Measurements from ENCODE around the gene IL9R.
"Not testable (repeated sequence)": the region's sequence is repeated elsewhere in the genome, so short reads cannot be mapped to it uniquely, and the experiment has no call there.

The IL9R gene

DNA sequence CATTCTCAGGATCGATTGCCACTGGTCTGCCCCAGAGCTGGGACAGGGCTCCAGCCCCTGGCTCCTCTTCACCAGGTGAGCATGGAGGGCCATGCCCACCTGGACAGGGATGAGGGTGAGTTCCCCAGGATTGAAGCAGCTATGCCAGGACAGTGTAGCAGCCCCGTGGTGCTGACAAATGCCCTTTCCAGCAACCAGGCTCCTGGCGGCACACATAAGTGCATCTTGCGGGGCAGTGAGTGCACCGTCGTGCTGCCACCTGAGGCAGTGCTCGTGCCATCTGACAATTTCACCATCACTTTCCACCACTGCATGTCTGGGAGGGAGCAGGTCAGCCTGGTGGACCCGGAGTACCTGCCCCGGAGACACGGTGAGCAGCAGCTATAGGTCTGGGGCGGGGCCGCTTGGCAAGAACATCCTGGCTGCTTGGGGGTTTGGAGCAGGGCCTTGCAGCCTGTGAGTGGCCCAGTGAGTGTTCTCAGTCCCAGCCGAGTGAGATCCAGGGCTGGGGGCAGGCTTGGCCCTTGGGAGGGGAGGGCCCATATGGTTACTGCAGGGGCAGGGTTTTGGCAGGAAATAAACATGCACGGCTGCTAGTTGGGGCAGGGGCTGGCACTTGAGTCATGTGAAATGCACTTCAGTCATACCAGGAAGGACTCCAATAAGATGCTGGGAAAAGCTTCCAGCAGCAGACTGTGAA, 6.1 kb downstream of the IL9R start:
- no peak overlapping the region for H3K4me3 ChIP-seq (ENCODE audit: low read depth, low read length)

DNA sequence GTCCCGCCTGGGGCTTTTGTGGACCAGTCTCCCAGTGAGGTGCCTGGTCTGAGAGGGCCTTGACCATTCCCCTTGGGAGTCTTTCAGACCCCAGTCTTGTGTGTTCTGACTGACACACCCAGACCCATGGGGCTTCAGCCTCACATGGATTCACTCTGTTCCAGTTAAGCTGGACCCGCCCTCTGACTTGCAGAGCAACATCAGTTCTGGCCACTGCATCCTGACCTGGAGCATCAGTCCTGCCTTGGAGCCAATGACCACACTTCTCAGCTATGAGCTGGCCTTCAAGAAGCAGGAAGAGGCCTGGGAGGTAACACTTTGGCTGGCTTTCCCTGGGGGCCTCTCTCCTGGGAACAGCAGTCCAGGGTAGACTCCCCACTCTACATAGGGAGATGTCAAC, 6.8 kb downstream of the IL9R start:
- H3K4me3 ChIP-seq (ENCODE audit: low read depth, low read length), result no peak overlapping the region
- TF ChIP-seq CTCF (IDR thresholded peaks at IDR 0.05; ENCODE audit: borderline replicate concordance, insufficient read depth, low read depth, low read length), result no peak

More for the DNA sequence above, 6.1 kb downstream of the IL9R start:
- no peak for TF ChIP-seq CTCF (IDR thresholded peaks at IDR 0.05; ENCODE audit: borderline replicate concordance, insufficient read depth, low read depth, low read length)

- no peak for TF ChIP-seq CTCF (IDR thresholded peaks at IDR 0.05; ENCODE audit: borderline replicate concordance, insufficient read depth, low read depth, low read length)
- no peak overlapping the region for H3K4me3 ChIP-seq (ENCODE audit: low read depth, low read length)
These were observed 7.2 kb downstream of the IL9R start for GRCh38 chrX:156004740-156005139.

DNA sequence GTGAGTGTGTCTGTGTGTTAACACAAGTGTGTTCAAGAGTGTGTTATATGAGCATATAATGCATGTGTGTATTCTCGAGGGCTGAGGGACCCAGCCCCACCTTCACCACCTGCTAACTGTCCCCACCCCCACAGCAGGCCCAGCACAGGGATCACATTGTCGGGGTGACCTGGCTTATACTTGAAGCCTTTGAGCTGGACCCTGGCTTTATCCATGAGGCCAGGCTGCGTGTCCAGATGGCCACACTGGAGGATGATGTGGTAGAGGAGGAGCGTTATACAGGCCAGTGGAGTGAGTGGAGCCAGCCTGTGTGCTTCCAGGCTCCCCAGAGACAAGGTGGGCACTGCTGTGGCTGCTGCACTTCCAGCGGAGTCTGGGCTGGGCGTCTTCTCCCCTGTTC, 7.6 kb downstream of the IL9R start:
- H3K4me3 ChIP-seq (ENCODE audit: low read depth, low read length), result no peak overlapping the region
- TF ChIP-seq CTCF (IDR thresholded peaks at IDR 0.05; ENCODE audit: borderline replicate concordance, insufficient read depth, low read depth, low read length), result no peak

GRCh38 chrX:156006468-156006867, 9.0 kb downstream of the IL9R start:
- H3K4me3 ChIP-seq (ENCODE audit: low read depth, low read length), result not testable (repeated sequence)

DNA sequence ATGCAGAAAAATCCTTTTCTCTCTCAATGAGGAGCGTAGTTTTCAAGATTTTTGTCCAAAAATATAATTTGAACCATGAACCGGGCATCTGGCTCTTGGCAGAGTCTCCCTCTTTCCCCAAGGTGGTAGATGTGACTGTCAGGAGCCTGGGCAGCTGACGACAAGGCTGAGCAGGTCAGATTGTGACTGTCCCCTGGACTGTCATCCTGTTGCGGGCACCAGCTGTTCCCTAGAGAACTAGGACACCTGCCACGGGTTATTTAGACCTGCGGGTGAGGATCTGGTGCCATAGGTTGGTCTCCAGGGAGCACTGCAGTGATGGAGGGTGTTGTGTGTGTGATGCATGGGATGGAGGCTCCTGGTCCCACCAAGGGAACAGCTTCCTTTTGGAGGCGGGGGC, 10.9 kb downstream of the IL9R start:
- not testable (repeated sequence) for H3K4me3 ChIP-seq (ENCODE audit: low read depth, low read length)

GRCh38 chrX:156008915-156009314, 11.4 kb downstream of the IL9R start:
- TF ChIP-seq CTCF (IDR thresholded peaks at IDR 0.05; ENCODE audit: borderline replicate concordance, insufficient read depth, low read depth, low read length), result no peak

DNA sequence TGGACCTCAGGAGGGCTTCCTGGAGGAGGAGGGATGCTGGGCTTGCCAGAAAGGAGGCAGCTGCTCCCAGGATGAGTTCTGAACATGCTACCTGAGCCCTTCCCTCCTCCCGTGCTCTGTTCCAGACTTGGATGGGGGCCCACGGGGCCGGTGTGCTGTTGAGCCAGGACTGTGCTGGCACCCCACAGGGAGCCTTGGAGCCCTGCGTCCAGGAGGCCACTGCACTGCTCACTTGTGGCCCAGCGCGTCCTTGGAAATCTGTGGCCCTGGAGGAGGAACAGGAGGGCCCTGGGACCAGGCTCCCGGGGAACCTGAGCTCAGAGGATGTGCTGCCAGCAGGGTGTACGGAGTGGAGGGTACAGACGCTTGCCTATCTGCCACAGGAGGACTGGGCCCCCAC, 12.2 kb downstream of the IL9R start:
- not testable (repeated sequence) for H3K4me3 ChIP-seq (ENCODE audit: low read depth, low read length)

More at GRCh38 chrX:156008915-156009314, 11.4 kb downstream of the IL9R start:
- H3K4me3 ChIP-seq (ENCODE audit: low read depth, low read length), result no peak overlapping the region

- H3K4me3 ChIP-seq (ENCODE audit: low read depth, low read length), result not testable (repeated sequence)
These were observed 15.9 kb downstream of the IL9R start for GRCh38 chrX:156013286-156013953.

DNA sequence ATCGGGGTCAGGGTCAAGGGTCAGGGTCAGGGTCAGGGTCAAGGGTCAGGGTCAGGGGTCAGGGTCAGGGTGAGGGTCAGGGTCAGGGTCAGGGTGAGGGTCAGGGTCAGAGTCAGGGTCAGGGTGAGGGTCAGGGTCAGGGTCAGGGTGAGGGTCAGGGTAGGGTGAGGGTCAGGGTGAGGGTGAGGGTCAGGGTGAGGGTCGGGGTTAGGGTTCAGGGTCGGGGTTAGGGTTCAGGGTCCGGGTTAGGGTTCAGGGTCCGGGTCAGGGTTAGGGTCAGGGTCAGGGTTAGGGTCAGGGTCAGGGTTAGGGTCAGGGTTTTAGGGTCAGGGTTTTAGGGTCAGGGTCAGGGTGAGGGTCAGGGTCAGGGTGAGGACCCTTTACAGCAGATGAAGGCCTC, 22.4 kb downstream of the IL9R start:
- H3K4me3 ChIP-seq (ENCODE audit: low read depth, low read length), result not testable (repeated sequence)

GRCh38 chrX:156023002-156023401, 25.5 kb downstream of the IL9R start:
- H3K4me3 ChIP-seq (ENCODE audit: low read depth, low read length), result not testable (repeated sequence)

DNA sequence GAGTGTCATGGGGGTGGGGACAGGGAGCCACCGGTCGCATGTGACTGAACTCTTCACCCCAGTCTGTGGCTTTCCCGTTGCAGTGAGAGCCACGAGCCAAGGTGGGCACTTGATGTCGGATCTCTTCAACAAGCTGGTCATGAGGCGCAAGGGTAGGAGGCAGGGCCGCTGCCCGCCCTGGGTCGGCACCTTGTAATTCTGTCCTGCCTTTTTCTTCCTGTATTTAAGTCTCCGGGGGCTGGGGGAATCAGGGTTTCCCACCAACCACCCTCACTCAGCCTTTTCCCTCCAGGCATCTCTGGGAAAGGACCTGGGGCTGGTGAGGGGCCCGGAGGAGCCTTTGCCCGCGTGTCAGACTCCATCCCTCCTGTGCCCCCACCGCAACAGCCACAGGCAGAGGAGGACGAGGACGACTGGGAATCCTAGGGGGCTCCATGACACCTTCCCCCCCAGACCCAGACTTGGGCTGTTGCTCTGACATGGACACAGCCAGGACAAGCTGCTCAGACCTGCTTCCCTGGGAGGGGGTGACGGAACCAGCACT, 27.5 kb downstream of the IL9R start:
- not testable (repeated sequence) for H3K4me3 ChIP-seq (ENCODE audit: low read depth, low read length)

DNA sequence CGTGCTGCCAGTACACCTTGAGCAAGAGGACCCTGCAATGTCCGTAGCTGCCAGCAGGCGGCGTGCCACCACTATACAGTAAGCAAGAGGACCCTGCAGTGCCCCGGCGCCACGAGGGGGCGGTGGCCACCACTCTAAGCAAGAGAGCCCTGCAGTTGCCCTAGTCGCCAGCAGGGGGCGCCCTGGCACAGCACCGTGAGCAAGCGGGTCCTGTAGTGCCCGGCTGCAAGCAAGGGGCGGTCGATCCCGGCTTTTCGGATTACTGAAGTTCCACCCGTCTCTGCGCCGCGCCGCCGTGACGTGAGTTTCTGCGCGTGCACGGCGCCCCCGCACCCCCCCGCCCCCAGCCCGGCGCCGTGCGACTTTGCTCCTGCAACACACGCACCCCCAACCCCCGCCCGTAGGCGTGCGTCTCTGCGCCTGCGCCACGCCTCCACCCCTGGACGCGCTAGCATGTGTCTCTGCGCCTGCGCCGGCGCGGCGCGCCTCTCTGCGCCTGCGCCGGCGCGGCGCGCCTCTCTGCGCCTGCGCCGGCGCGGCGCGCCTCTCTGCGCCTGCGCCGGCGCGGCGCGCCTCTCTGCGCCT, 31.2 kb downstream of the IL9R start:
- not testable (repeated sequence) for H3K4me3 ChIP-seq (ENCODE audit: low read depth, low read length)

All from GM12875 (cell line).